22Rv1 (cell line): ENCODE measurements around the gene SH3BP4.

Experiments
- H3K27ac ChIP-seq: fragments of 450-650 bp; 2 replicates; pipeline ENCODE4 v1.5.1; 2017
- CTCF ChIP-seq: fragments of 450-650 bp; IDR thresholded peaks from 2 replicates; pipeline ENCODE4 v1.5.1; 2017; ENCODE audit warnings: mild to moderate bottlenecking
- ZFX ChIP-seq: fragments of 450-650 bp; IDR thresholded peaks from 2 replicates; pipeline ENCODE4 v1.6.1; 2017; ENCODE audit warnings: antibody characterized with exemption, borderline replicate concordance

The SH3BP4 gene

GRCh38 chr2:234914371-234915154 is 37.3 kb upstream of the SH3BP4 start:
- no peak overlapping the region for H3K27ac ChIP-seq
- TF ChIP-seq CTCF: no peak
- TF ChIP-seq ZFX: no peak

GRCh38 chr2:234916674-234917073 is 35.1 kb upstream of the SH3BP4 start:
- no peak for TF ChIP-seq ZFX
- no peak for TF ChIP-seq CTCF

GRCh38 chr2:234917211-234917975 is 34.4 kb upstream of the SH3BP4 start:
- H3K27ac ChIP-seq: no peak overlapping the region
- TF ChIP-seq ZFX: no peak
- TF ChIP-seq CTCF: no peak

More at GRCh38 chr2:234916674-234917073, 35.1 kb upstream of the SH3BP4 start:
- H3K27ac ChIP-seq: no peak overlapping the region

- no peak overlapping the region for H3K27ac ChIP-seq
- TF ChIP-seq CTCF: no peak
- no peak for TF ChIP-seq ZFX
Observed at GRCh38 chr2:234919711-234920110, 32.1 kb upstream of the SH3BP4 start.

- TF ChIP-seq CTCF (no peak), ZFX (no peak)
- no peak overlapping the region for H3K27ac ChIP-seq
Observed at GRCh38 chr2:234920836-234921235, 31.0 kb upstream of the SH3BP4 start.

- no peak overlapping the region for H3K27ac ChIP-seq
- TF ChIP-seq CTCF (no peak), ZFX (no peak)
Observed at GRCh38 chr2:234929002-234929401, 22.8 kb upstream of the SH3BP4 start.

GRCh38 chr2:234930397-234930796 is 21.4 kb upstream of the SH3BP4 start:
- no peak for TF ChIP-seq CTCF
- TF ChIP-seq ZFX: no peak
- H3K27ac ChIP-seq: no peak overlapping the region
